Endodermal cell (in vitro differentiated cells): ENCODE data around the gene CD22. TPM values are rescaled to one million over a fixed set of nuclear protein-coding genes. Genes with fewer than 3 reads are reported as not detected.

Source experiments
- DNase-seq: peaks from one replicate; pipeline ENCODE4 v3.0.0-alpha.2; 2017
- H3K27ac ChIP-seq: 2 replicates; pipeline ENCODE4 v1.5.1; 2013; ENCODE audit warnings: mild to moderate bottlenecking, low read depth, low read length, moderate library complexity
- H3K27me3 ChIP-seq: 2 replicates; pipeline ENCODE4 v1.6.1; 2013; ENCODE audit warnings: mild to moderate bottlenecking, low read length, moderate library complexity; ENCODE audit not compliant: insufficient read depth, control insufficient read depth, poor library complexity, severe bottlenecking
- H3K36me3 ChIP-seq: 2 replicates; pipeline ENCODE4 v1.7.0; 2013; ENCODE audit warnings: mild to moderate bottlenecking, low read length, moderate library complexity; ENCODE audit not compliant: control insufficient read depth, insufficient read depth
- H3K4me1 ChIP-seq: one replicate; pipeline ENCODE4 v1.7.0; 2013; ENCODE audit warnings: low read length; ENCODE audit not compliant: control insufficient read depth, insufficient read depth
- H3K4me3 ChIP-seq: 2 replicates; pipeline ENCODE4 v1.5.1; 2013; ENCODE audit warnings: mild to moderate bottlenecking, low read length, moderate library complexity
- H3K9ac ChIP-seq: 2 replicates; pipeline ENCODE4 v1.6.1; 2013; ENCODE audit warnings: mild to moderate bottlenecking, low read length, moderate library complexity; ENCODE audit not compliant: poor library complexity, severe bottlenecking; ENCODE audit errors: extremely low read depth
- H3K9me3 ChIP-seq: 2 replicates; pipeline ENCODE4 v1.6.1; 2013; ENCODE audit warnings: mild to moderate bottlenecking, low read length, moderate library complexity; ENCODE audit not compliant: control insufficient read depth
- H3K27ac Mint-ChIP-seq: 2 replicates; pipeline ENCODE4 v1.8.0; 2020; ENCODE audit warnings: mixed read lengths
- H3K27me3 Mint-ChIP-seq: 2 replicates; pipeline ENCODE4 v1.8.0; 2021; ENCODE audit warnings: mild to moderate bottlenecking, mixed read lengths; ENCODE audit not compliant: insufficient read depth
- H3K36me3 Mint-ChIP-seq: 2 replicates; pipeline ENCODE4 v1.8.0; 2020; ENCODE audit warnings: low read depth, mixed read lengths
- H3K4me1 Mint-ChIP-seq: 2 replicates; pipeline ENCODE4 v1.8.0; 2020; ENCODE audit warnings: mixed read lengths
- H3K4me3 Mint-ChIP-seq: 2 replicates; pipeline ENCODE4 v1.8.0; 2020; ENCODE audit warnings: mild to moderate bottlenecking, moderate library complexity, mixed read lengths
- H3K9me3 Mint-ChIP-seq: 2 replicates; pipeline ENCODE4 v1.8.0; 2020; ENCODE audit warnings: mild to moderate bottlenecking, mixed read lengths
- CTCF ChIP-seq: fragments of 200-600 bp; sonication (generic); conservative IDR thresholded peaks from 2 replicates; pipeline ENCODE4 v1.5.0; 2021; ENCODE audit warnings: antibody characterized with exemption, mild to moderate bottlenecking
- WGBS, 2 experiments: methylation state at CpG; one replicate each; pipeline versions ENCODE4 v1.1.5 to v1.1.7; 2013; ENCODE audit warnings: missing lambda C conversion rate in 2 of 2, mixed read lengths in 1 of 2; ENCODE audit not compliant: insufficient coverage in 1 of 2, insufficient read length in 1 of 2; 5-methylcytosine and 5-hydroxymethylcytosine counted together
- total RNA-seq, 2 donors: library from RNA; stranded (reverse); fragmentation: NEBNext Ultra II Directional in 1 of 2; extraction: Animal tissue kit (Norgen Biotek cat#: 25700) in 1 of 2; gene quantifications; 2 replicates in 1 of 2; 3 replicates in 1 of 2; pipeline ENCODE4 v1.2.1, GENCODE V29; 2021

CD22 gene
- total RNA-seq, 2 donors from 2014 or later: not detected

- H3K36me3 Mint-ChIP-seq: no peaks in the 10 kb centered on the region
- H3K27me3 Mint-ChIP-seq: peaks cover 1% of the 10 kb centered on the region
- H3K4me3 Mint-ChIP-seq: no peak overlapping the region
- no peaks in the 10 kb centered on the region for H3K27me3 ChIP-seq
- no peak overlapping the region for H3K27ac Mint-ChIP-seq
- no peaks in the 10 kb centered on the region for H3K36me3 ChIP-seq
- WGBS, 2 experiments: 94 to 96% methylated on average over 2 of the region's 2 CpGs
- no peak for DNase-seq
- H3K9me3 ChIP-seq: no peaks in the 10 kb centered on the region
- H3K4me3 ChIP-seq: no peak overlapping the region
- TF ChIP-seq CTCF: no peak
- H3K27ac ChIP-seq: no peak overlapping the region
- H3K9ac ChIP-seq: no peak overlapping the region
- no peaks in the 10 kb centered on the region for H3K4me1 ChIP-seq
- H3K9me3 Mint-ChIP-seq: no peaks in the 10 kb centered on the region
- no peaks in the 10 kb centered on the region for H3K4me1 Mint-ChIP-seq
Measured at GRCh38 chr19:35301961-35302360, 27.0 kb upstream of the CD22 start.

GRCh38 chr19:35302446-35302845, 26.5 kb upstream of the CD22 start:
- H3K9ac ChIP-seq: no peak overlapping the region
- no peaks in the 10 kb centered on the region for H3K27me3 ChIP-seq
- no peak overlapping the region for H3K27ac Mint-ChIP-seq
- no peaks in the 10 kb centered on the region for H3K36me3 Mint-ChIP-seq
- no peaks in the 10 kb centered on the region for H3K9me3 ChIP-seq
- TF ChIP-seq CTCF: no peak
- H3K4me1 ChIP-seq: no peaks in the 10 kb centered on the region
- no peaks in the 10 kb centered on the region for H3K4me1 Mint-ChIP-seq
- no peaks in the 10 kb centered on the region for H3K36me3 ChIP-seq
- H3K4me3 Mint-ChIP-seq: no peak overlapping the region
- no peak overlapping the region for H3K4me3 ChIP-seq
- no peak overlapping the region for H3K27ac ChIP-seq
- 72 to 88% methylated on average over 8 to 16 of the region's 16 CpGs for WGBS, 2 experiments
- no peaks in the 10 kb centered on the region for H3K9me3 Mint-ChIP-seq
- DNase-seq: no peak
- peaks cover 1% of the 10 kb centered on the region for H3K27me3 Mint-ChIP-seq

GRCh38 chr19:35303357-35303915, 25.6 kb upstream of the CD22 start:
- Mint-ChIP-seq H3K27ac (no peak overlapping the region), H3K9me3 (no peaks in the 10 kb centered on the region), H3K4me3 (no peak overlapping the region), H3K4me1 (no peaks in the 10 kb centered on the region), H3K36me3 (no peaks in the 10 kb centered on the region), H3K27me3 (peaks cover 1% of the 10 kb centered on the region)
- Histone ChIP-seq H3K27me3 (no peaks in the 10 kb centered on the region), H3K36me3 (no peaks in the 10 kb centered on the region), H3K9me3 (no peaks in the 10 kb centered on the region), H3K27ac (no peak overlapping the region), H3K9ac (no peak overlapping the region), H3K4me3 (no peak overlapping the region), H3K4me1 (no peaks in the 10 kb centered on the region)
- TF ChIP-seq CTCF: no peak
- WGBS, 2 experiments: 88 to 90% methylated on average over 5 to 6 of the region's 6 CpGs
- DNase-seq: peak; percentile 30
